Skeletal muscle cell (primary cell): Measurements from ENCODE around the gene SPTLC3.
A peak's percentile ranks its signal among the peaks of the same experiment; 100 is the strongest.
"Not testable (repeated sequence)": the region's sequence is repeated elsewhere in the genome, so short reads cannot be mapped to it uniquely, and the experiment has no call there.

Source experiments
- DNase-seq: peaks from one replicate; pipeline ENCODE4 v3.0.0-alpha.2; 2010; ENCODE audit warnings: low read depth
- H3K4me3 ChIP-seq: 2 replicates; pipeline ENCODE4 v1.5.1; 2011; ENCODE audit warnings: low read depth, mild to moderate bottlenecking, control low read depth, low read length, moderate library complexity

SPTLC3 gene

GRCh38 chr20:13008761-13009681 lies at the start of gene SPTLC3:
TSS of gene SPTLC3 (plus strand) at chr20:13008972. CDS start at chr20:13009268, 296 bp downstream.
- peak within 1 kb of the TSS; percentile 48 for H3K4me3 ChIP-seq
- peak; percentile 38 for DNase-seq

GRCh38 chr20:12961725-12962124 lies 47.0 kb upstream of the SPTLC3 start:
- DNase-seq = no peak
- no peak overlapping the region for H3K4me3 ChIP-seq

- no peak overlapping the region for H3K4me3 ChIP-seq
- no peak for DNase-seq
These were observed 45.9 kb upstream of the SPTLC3 start for GRCh38 chr20:12962895-12963294.

GRCh38 chr20:12963416-12963815 lies 45.4 kb upstream of the SPTLC3 start:
- H3K4me3 ChIP-seq = no peak overlapping the region
- DNase-seq = no peak

GRCh38 chr20:12965212-12965869 lies 43.4 kb upstream of the SPTLC3 start:
- DNase-seq = peak; percentile 6
- H3K4me3 ChIP-seq = no peak overlapping the region

- no peak for DNase-seq
These were observed 42.9 kb upstream of the SPTLC3 start for GRCh38 chr20:12965870-12966251.

GRCh38 chr20:12966468-12967085 lies 42.2 kb upstream of the SPTLC3 start:
- peak; percentile 18 for DNase-seq
- no peak overlapping the region for H3K4me3 ChIP-seq

More at GRCh38 chr20:12965870-12966251, 42.9 kb upstream of the SPTLC3 start:
- H3K4me3 ChIP-seq = no peak overlapping the region

GRCh38 chr20:12967932-12968331 lies 40.8 kb upstream of the SPTLC3 start:
- DNase-seq = no peak
- H3K4me3 ChIP-seq = no peak overlapping the region

GRCh38 chr20:12968472-12968871 lies 40.3 kb upstream of the SPTLC3 start:
- H3K4me3 ChIP-seq = no peak overlapping the region
- no peak for DNase-seq

GRCh38 chr20:12969071-12969669 lies 39.6 kb upstream of the SPTLC3 start:
- DNase-seq = no peak
- H3K4me3 ChIP-seq = no peak overlapping the region

- no peak overlapping the region for H3K4me3 ChIP-seq
- peak; percentile 14 for DNase-seq
These were observed 38.4 kb upstream of the SPTLC3 start for GRCh38 chr20:12970372-12970821.

GRCh38 chr20:12975833-12976608 lies 32.8 kb upstream of the SPTLC3 start:
- no peak overlapping the region for H3K4me3 ChIP-seq
- no peak for DNase-seq

- DNase-seq = no peak
- no peak overlapping the region for H3K4me3 ChIP-seq
These were observed 32.0 kb upstream of the SPTLC3 start for GRCh38 chr20:12976720-12977309.

GRCh38 chr20:12977328-12978125 lies 31.2 kb upstream of the SPTLC3 start:
- no peak for DNase-seq
- H3K4me3 ChIP-seq = no peak overlapping the region

- no peak for DNase-seq
- no peak overlapping the region for H3K4me3 ChIP-seq
These were observed 30.7 kb upstream of the SPTLC3 start for GRCh38 chr20:12978126-12978394.

- no peak for DNase-seq
- no peak overlapping the region for H3K4me3 ChIP-seq
These were observed 29.9 kb upstream of the SPTLC3 start for GRCh38 chr20:12978613-12979495.

GRCh38 chr20:12979713-12980112 lies 29.1 kb upstream of the SPTLC3 start:
- not testable (repeated sequence) for H3K4me3 ChIP-seq, DNase-seq
